HepG2 (cell line): ENCODE data around the gene GOLGA8T. TPM values are rescaled to one million over a fixed set of nuclear protein-coding genes. Genes with fewer than 3 reads are reported as not detected.
"Not testable (repeated sequence)": the region's sequence is repeated elsewhere in the genome, so short reads cannot be mapped to it uniquely, and the experiment has no call there.

Experiments
- ATAC-seq: fragments of 200-7000 bp; cut with Tn5 transposase; 3 replicates; pipeline ENCODE4 v1.9.1; 2020; ENCODE audit warnings: mild to moderate bottlenecking, moderate library complexity
- BruUV-seq: library from RNA; stranded (reverse); fragments of 400-500 nt; replicated peaks from 2 replicates; lab custom pipeline; 2021; lab: Mats Ljungman, UMichigan
- CTCF ChIA-PET: fragments of 300-600 bp; formaldehyde crosslinking; extraction: SDS; loops from one replicate; lab custom pipeline; 2021; ENCODE audit warnings: low total read pairs, inconsistent platforms, low intra/inter-chr PET ratio; lab: Yijun Ruan, JAX
- POLR2A ChIA-PET: fragments of 350-600 bp; sonication (Branson Sonifier 250); formaldehyde crosslinking; loops from one replicate; lab custom pipeline; 2020; ENCODE audit warnings: antibody characterized with exemption, inconsistent platforms; lab: Yijun Ruan, JAX
- DNase-seq: peaks from one replicate; pipeline ENCODE4 v3.0.0-alpha.2; 2015; ENCODE audit warnings: low spot score
- FAIRE-seq: peaks from 3 replicates; lab custom pipeline; 2011; peaks lifted over from hg19 to GRCh38; lab: Jason Lieb, UNC
- H2AFZ ChIP-seq: one replicate; pipeline ENCODE4 v1.6.1; 2011; ENCODE audit warnings: low read length, inconsistent platforms
- H3K27ac ChIP-seq: fragments of 300-600 bp; 3 replicates; pipeline ENCODE4 v1.8.0; 2011; ENCODE audit warnings: mixed run types, mild to moderate bottlenecking, mixed read lengths, low read length, inconsistent platforms; ENCODE audit not compliant: insufficient read depth; ENCODE audit errors: extremely low read length
- H3K27me3 ChIP-seq, 2 experiments: fragments of 200-600 bp in 1 of 2; 2 replicates in 1 of 2; 3 replicates in 1 of 2; pipeline versions ENCODE4 v1.6.0 to v1.8.0; 2011; ENCODE audit warnings: low read length in 2 of 2, mild to moderate bottlenecking in 2 of 2, moderate library complexity in 2 of 2, inconsistent platforms in 1 of 2; ENCODE audit not compliant: insufficient read depth in 2 of 2, control insufficient read depth in 1 of 2
- H3K36me3 ChIP-seq, 2 experiments: fragments of 200-600 bp in 1 of 2; replicated peaks in 1 of 2; 2 replicates in 1 of 2; 3 replicates in 1 of 2; pipeline versions ENCODE4 v1.5.1 to v1.8.0; 2011; ENCODE audit warnings: low read length in 2 of 2, inconsistent platforms in 1 of 2; ENCODE audit not compliant: insufficient read depth in 2 of 2, control insufficient read depth in 1 of 2
- H3K4me1 ChIP-seq: 2 replicates; pipeline ENCODE4 v1.5.1; 2012; ENCODE audit warnings: low read length, inconsistent platforms; ENCODE audit not compliant: insufficient read depth
- H3K4me2 ChIP-seq: 2 replicates; pipeline ENCODE4 v1.6.0; 2011; ENCODE audit warnings: low read depth, low read length, inconsistent platforms
- H3K4me3 ChIP-seq, 3 experiments: fragments of 200-600 bp in 1 of 3; sonication (generic), shearing (Covaris generic) in 1 of 3; replicated peaks in 1 of 3; 2 replicates each; pipeline ENCODE4 v1.5.1; 2011 to 2016; ENCODE audit warnings: low read length in 3 of 3, inconsistent platforms in 2 of 3, low read depth in 2 of 3, mild to moderate bottlenecking in 2 of 3, control low read depth in 1 of 3, mixed read lengths in 1 of 3; ENCODE audit not compliant: insufficient read depth in 1 of 3
- H3K79me2 ChIP-seq: one replicate; pipeline ENCODE4 v1.6.1; 2011; ENCODE audit warnings: low read length, inconsistent platforms; ENCODE audit not compliant: insufficient read depth
- H3K9ac ChIP-seq: 2 replicates; pipeline ENCODE4 v1.6.0; 2011; ENCODE audit warnings: mild to moderate bottlenecking, low read depth, low read length, inconsistent platforms; ENCODE audit not compliant: insufficient read depth
- H3K9me3 ChIP-seq: 2 replicates; pipeline ENCODE4 v1.5.1; 2012; ENCODE audit warnings: mild to moderate bottlenecking, low read length
- H4K20me1 ChIP-seq: 2 replicates; pipeline ENCODE4 v1.6.0; 2011; ENCODE audit warnings: inconsistent platforms, mild to moderate bottlenecking, low read length, moderate library complexity; ENCODE audit not compliant: insufficient read depth
- ZNF768 ChIP-seq: sonication (generic); formaldehyde crosslinking; IDR thresholded peaks from 2 replicates; pipeline ENCODE4 v1.4.0; 2020; ENCODE audit warnings: missing genetic modification reagents
- WGBS: methylation state at CpG from one replicate; pipeline ENCODE4 v1.1.6; 2017; ENCODE audit warnings: low lambda C conversion rate; 5-methylcytosine and 5-hydroxymethylcytosine counted together
- in situ Hi-C: cut with HindIII; loops from 2 replicates; pipeline ENCODE4 v1.10.0; 2017; ENCODE audit warnings: low pct_unique_long_range_greater_than_20kb; ENCODE audit not compliant: extremely low pct_ligation_motif_present
- intact Hi-C: fragments of 100-400 bp; cut with micrococcal nuclease; formaldehyde crosslinking; loops from one replicate; pipeline ENCODE4 v1.10.0; 2022; ENCODE audit not compliant: unreplicated experiment
- polyA plus RNA-seq, 8 experiments: library from polyadenylated mRNA; depleted of rRNA in 3 of 8; stranded (reverse) in 7 of 8; unstranded in 1 of 8; fragments of >200 nt; fragmentation: Illumina TruSeq in 4 of 8; extraction: Trizol in 4 of 8; gene quantifications; 2 replicates each; pipeline versions ENCODE4 v1.2.1 to v1.2.3, GENCODE V29; 2011 to 2016; ENCODE audit warnings: low read depth in 4 of 8, missing spikeins in 1 of 8, mixed read lengths in 1 of 8; ENCODE audit not compliant: insufficient read depth in 1 of 8
- total RNA-seq, 5 experiments: library from RNA; depleted of rRNA; stranded (reverse); fragments of >200 nt; fragmentation: Illumina TruSeq; extraction: Trizol; gene quantifications; 2 replicates each; pipeline ENCODE4 v1.2.3, GENCODE V29; 2016; ENCODE audit warnings: low read depth in 1 of 5

The GOLGA8T gene
- total and polyA plus RNA-seq, 2 of the 13 experiments (the other 11 are each of a cell fraction or from before 2014, with no cell fraction given) = not detected

DNA sequence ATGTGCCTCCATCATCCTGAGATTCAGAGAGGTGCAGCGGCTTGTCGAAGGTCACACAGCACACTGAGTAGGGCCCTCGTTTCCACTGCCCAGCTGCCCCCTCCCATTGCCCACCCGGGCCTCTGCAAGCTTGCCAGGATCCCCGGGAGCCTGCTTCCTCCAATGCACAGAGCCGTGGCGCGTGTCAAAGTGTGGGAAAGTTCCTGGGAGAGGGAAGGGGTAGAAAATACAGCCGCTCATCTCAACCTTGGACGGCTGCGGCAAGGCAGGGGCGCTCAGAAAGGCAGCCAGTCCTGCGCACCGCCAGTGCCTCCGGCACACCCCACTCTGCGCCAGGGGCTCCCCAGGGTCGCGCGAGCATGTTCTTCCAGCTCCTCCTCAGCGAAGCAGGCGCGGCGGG, 56.3 kb downstream of the GOLGA8T start:
- H4K20me1 ChIP-seq, H3K4me2 ChIP-seq, intact Hi-C loops, H2AFZ ChIP-seq, H3K79me2 ChIP-seq, DNase-seq, H3K4me1 ChIP-seq, H3K27ac ChIP-seq, H3K4me3 ChIP-seq, FAIRE-seq, CTCF ChIA-PET, BruUV-seq, H3K36me3 ChIP-seq, POLR2A ChIA-PET, H3K9ac ChIP-seq, H3K27me3 ChIP-seq, in situ Hi-C loops, H3K9me3 ChIP-seq, ATAC-seq: not testable (repeated sequence)
- TF ChIP-seq ZNF768 (CRISPR knock-in tag) = peak; percentile 76
- 48% methylated on average over 4 of the region's 23 CpGs for WGBS

DNA sequence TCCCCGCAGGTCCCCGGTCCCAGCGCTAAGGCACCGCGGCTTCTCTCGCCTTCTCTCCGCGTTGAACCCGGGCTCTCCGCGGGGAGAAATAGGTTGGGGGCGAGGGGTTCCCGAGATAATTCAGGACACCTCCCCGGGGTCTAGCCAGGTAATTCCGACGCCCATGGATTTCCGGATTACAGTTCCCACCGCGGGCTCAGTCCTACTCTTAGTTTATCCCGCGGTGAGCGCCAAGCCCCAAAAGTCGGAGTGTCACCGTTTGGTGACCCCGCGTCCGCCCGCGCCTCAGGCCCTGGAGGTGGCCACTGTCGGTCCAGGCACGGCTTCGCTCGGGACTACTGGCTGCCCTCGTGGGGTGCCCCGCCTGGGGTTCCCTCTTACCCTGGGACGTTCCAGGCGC, 56.8 kb downstream of the GOLGA8T start:
- H3K9me3 ChIP-seq, H3K79me2 ChIP-seq, H3K4me3 ChIP-seq, H3K27me3 ChIP-seq, intact Hi-C loops, H3K27ac ChIP-seq, H2AFZ ChIP-seq, H3K4me1 ChIP-seq, H3K9ac ChIP-seq, BruUV-seq, in situ Hi-C loops, CTCF ChIA-PET, POLR2A ChIA-PET, H3K36me3 ChIP-seq, H4K20me1 ChIP-seq, H3K4me2 ChIP-seq, FAIRE-seq, DNase-seq: not testable (repeated sequence)
- ATAC-seq = 0 out of 3 replicates have a peak, but pooled peaks have one; percentile 1
- no CpG with 5 or more reads among the region's 37 CpGs for WGBS

DNA sequence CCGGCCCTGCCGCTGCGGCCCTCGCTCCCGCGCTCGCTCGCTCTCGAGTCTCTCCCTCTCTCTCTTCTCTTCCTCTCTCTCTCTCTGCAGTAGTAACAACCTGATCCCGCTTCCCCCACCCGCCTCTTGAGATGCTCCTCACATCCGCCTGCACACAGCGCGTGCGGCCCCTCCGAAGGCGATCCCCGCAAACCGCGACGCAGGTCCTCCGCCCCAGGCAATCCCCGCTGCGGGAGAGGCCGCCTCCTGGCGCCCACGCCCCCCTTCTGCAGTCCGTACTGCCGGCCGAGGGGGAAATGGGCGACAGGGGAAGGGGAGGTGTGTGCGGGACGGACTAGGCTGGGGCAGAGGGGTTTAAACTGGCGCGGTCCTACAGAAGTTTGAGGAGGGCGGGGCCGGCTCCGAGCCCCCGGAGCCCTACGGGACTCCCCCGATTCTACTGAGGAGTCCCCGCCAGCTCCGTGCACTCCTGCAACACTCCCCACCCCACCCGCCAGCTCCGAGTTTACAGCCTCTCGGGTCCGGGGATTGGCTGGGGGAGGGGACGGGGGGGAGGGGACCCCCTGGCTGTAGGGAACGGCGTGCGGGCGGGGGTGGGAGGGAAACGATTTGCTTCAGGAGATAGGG, 57.4 kb downstream of the GOLGA8T start:
- 5% methylated on average over 19 of the region's 53 CpGs for WGBS
- H3K9me3 ChIP-seq, POLR2A ChIA-PET, H3K4me1 ChIP-seq, DNase-seq, H3K79me2 ChIP-seq, in situ Hi-C loops, H3K4me2 ChIP-seq, intact Hi-C loops, H3K36me3 ChIP-seq, H3K27ac ChIP-seq, H2AFZ ChIP-seq, H3K9ac ChIP-seq, CTCF ChIA-PET, H3K4me3 ChIP-seq, FAIRE-seq, H4K20me1 ChIP-seq, BruUV-seq, H3K27me3 ChIP-seq: not testable (repeated sequence)
- ATAC-seq = peak; percentile 8

DNA sequence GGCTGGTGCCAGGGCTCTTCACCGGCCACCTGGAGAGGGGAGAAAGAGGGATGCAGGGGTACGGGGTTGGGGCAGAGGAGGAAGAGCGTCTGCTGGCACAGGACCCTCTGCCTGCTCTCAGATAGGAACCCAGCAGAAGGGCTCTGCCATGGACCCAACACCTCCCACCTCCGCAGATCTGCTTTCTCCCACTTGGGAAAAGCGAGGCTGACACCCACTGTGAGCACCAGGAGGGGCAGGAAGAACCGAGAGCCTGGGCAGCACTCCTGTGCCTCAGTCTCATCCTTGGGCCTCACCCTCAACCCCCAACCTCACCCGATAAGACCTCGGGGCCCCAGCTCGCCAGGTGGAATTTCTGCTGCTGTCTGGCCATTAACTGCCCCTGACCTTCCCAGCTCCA, 58.0 kb downstream of the GOLGA8T start:
- in situ Hi-C loops, BruUV-seq, intact Hi-C loops, POLR2A ChIA-PET, H2AFZ ChIP-seq, CTCF ChIA-PET, H3K4me3 ChIP-seq, H3K27me3 ChIP-seq, H4K20me1 ChIP-seq, DNase-seq, H3K4me2 ChIP-seq, H3K27ac ChIP-seq, FAIRE-seq, H3K9me3 ChIP-seq, H3K9ac ChIP-seq, H3K4me1 ChIP-seq, H3K36me3 ChIP-seq, H3K79me2 ChIP-seq: not testable (repeated sequence)
- ATAC-seq = peak; percentile 4
- WGBS = no CpG with 5 or more reads among the region's 9 CpGs
